Measurements from ENCODE around the gene GPT2.

GPT2 gene

DNA sequence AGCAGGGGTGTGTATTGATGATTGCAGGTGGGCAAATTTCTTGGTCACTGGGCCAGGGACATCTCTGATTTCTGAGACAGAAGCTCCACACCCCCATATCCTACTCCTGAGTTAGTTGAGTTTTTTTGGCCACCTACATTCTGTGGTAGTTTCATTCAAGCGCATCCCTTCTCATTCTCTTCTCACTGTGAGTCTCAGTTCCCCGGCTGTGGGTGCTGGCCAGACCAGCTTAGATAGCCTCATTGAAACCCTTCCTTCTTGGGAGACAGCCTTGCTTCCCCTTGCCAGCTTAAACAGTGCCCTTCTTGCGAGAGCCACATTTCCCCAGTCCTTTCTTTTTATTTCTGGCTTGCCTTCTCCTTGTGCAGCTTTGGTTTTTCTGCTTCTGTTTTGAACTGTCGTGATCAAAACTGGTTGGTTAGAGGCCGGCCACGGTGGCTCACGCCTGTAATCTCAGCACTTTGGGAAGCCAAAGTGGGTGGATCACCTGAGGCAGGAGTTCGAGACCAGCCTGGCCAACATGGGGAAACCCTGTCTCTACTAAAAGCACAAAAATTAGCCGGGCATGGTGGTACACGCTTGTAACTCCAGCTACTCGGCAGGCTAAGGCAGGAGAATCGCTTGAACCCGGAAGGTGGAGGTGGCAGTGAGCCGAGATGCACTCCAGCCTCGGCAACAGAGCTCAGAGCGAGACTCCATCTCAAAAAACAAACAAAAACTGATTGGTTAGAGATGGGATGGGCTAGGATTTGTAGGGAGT, 2.8 kb downstream of the GPT2 start:
- peaks cover 0 to 2% of the 10 kb centered on the region in 2 donors for H3K27me3 ChIP-seq (ENCODE audit: control insufficient read depth in 1 of 2, insufficient read depth in 2 of 2, low read length in 2 of 2)
- no peak overlapping the region for H3K4me3 ChIP-seq (ENCODE audit: low read length in 2 of 2)
- H3K9me3 ChIP-seq (ENCODE audit: control insufficient read depth in 2 of 2, low read length in 2 of 2): no peaks in the 10 kb centered on the region
- no peak overlapping the region for H3K9ac ChIP-seq (ENCODE audit: low read length in 2 of 2)
- H3K27ac ChIP-seq (ENCODE audit: low read length): no peak overlapping the region
- peaks cover 12% of the 10 kb centered on the region for H3K4me1 ChIP-seq (ENCODE audit: control insufficient read depth, insufficient read depth, low read length)
- H3K36me3 ChIP-seq (ENCODE audit: control insufficient read depth in 2 of 2, insufficient read depth in 2 of 2, low read length in 2 of 2): peaks cover 0 to 3% of the 10 kb centered on the region in 2 donors

DNA sequence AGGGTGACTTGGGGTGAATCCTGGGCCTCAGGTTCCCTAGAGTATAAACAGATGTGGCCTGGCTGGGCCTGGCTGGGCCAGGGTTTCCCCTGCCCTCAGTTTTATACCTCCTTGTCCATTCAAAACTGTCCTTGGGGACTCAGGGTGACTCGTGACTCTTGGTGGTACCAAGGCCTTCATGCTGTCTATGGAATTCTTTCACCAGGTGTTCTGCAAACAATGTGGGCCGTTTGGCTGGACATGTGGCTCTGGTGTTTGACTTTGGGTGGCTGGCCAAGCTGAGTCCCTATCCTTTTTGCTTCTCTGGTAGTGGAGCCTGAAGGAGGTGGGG, 3.3 kb downstream of the GPT2 start:
- peaks cover 12% of the 10 kb centered on the region for H3K4me1 ChIP-seq (ENCODE audit: control insufficient read depth, insufficient read depth, low read length)
- H3K36me3 ChIP-seq (ENCODE audit: control insufficient read depth in 2 of 2, insufficient read depth in 2 of 2, low read length in 2 of 2): peaks cover 0 to 3% of the 10 kb centered on the region in 2 donors
- no peak overlapping the region for H3K9ac ChIP-seq (ENCODE audit: low read length in 2 of 2)
- no peak overlapping the region for H3K4me3 ChIP-seq (ENCODE audit: low read length in 2 of 2)
- no peaks in the 10 kb centered on the region for H3K27me3 ChIP-seq (ENCODE audit: control insufficient read depth in 1 of 2, insufficient read depth in 2 of 2, low read length in 2 of 2)
- no peak overlapping the region for H3K27ac ChIP-seq (ENCODE audit: low read length)
- no peaks in the 10 kb centered on the region for H3K9me3 ChIP-seq (ENCODE audit: control insufficient read depth in 2 of 2, low read length in 2 of 2)

DNA sequence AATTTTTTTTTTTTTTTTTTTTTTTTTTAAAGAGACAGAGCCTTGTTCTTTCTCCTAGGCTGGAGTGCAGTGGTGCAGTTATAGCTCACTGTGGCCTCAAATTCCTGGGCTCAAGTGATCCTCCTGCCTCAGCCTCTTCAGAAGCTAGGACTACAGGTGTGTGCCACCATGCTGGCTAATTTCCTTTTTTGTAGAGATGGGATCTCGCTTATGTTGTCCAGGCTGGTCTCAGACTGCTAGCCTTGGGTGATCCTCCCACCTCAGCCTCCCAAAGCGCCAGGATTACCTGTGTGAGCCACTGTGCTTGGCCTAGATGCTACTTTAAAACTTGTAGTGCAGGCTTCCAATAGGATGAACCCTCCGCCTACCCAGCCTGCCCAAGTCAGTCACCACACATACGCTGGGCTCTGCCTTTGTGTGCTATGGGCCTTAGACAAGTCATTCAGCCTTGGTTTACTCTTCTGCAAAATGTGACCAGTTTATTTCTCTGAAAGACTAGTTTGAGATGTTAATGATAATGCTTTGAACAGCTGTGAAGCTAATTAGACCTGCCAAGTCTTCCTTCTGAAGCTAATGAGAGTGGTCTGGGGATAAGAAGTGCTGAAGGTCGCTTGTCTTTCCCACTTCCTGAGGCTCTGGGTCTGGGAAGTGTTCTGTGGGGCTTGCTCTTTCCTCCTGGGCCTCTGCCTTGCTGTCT, 5.2 kb downstream of the GPT2 start:
- Histone ChIP-seq H3K27me3 (ENCODE audit: control insufficient read depth in 1 of 2, insufficient read depth in 2 of 2, low read length in 2 of 2) (no peaks in the 10 kb centered on the region), H3K27ac (ENCODE audit: low read length) (no peak overlapping the region), H3K4me1 (ENCODE audit: control insufficient read depth, insufficient read depth, low read length) (peaks cover 14% of the 10 kb centered on the region), H3K4me3 (ENCODE audit: low read length in 2 of 2) (no peak overlapping the region), H3K36me3 (ENCODE audit: control insufficient read depth in 2 of 2, insufficient read depth in 2 of 2, low read length in 2 of 2) (peaks cover 0 to 3% of the 10 kb centered on the region in 2 donors), H3K9ac (ENCODE audit: low read length in 2 of 2) (no peak overlapping the region), H3K9me3 (ENCODE audit: control insufficient read depth in 2 of 2, low read length in 2 of 2) (no peaks in the 10 kb centered on the region)

DNA sequence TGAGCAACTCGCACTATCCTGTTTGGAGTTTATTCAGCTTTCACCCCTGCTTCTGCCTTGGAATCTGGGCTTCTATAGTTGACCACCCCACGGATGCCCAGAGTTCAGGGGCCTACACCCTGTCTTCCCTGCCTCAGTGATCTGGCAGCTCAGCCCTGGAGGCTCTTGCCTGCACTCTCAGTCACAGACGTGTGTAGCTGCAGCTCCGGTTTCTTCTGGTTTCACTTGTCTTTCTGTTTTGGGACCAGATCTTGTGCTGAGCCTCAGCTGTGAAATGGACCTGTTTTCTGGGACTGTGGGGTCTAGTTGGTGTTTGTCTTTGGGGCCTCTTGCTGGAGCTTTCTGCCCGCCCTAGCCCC, 5.8 kb downstream of the GPT2 start:
- Histone ChIP-seq H3K27me3 (ENCODE audit: control insufficient read depth in 1 of 2, insufficient read depth in 2 of 2, low read length in 2 of 2) (no peaks in the 10 kb centered on the region), H3K36me3 (ENCODE audit: control insufficient read depth in 2 of 2, insufficient read depth in 2 of 2, low read length in 2 of 2) (peaks cover 0 to 3% of the 10 kb centered on the region in 2 donors), H3K27ac (ENCODE audit: low read length) (no peak overlapping the region), H3K4me3 (ENCODE audit: low read length in 2 of 2) (no peak overlapping the region), H3K4me1 (ENCODE audit: control insufficient read depth, insufficient read depth, low read length) (peaks cover 13% of the 10 kb centered on the region), H3K9me3 (ENCODE audit: control insufficient read depth in 2 of 2, low read length in 2 of 2) (no peaks in the 10 kb centered on the region), H3K9ac (ENCODE audit: low read length in 2 of 2) (no peak overlapping the region)

DNA sequence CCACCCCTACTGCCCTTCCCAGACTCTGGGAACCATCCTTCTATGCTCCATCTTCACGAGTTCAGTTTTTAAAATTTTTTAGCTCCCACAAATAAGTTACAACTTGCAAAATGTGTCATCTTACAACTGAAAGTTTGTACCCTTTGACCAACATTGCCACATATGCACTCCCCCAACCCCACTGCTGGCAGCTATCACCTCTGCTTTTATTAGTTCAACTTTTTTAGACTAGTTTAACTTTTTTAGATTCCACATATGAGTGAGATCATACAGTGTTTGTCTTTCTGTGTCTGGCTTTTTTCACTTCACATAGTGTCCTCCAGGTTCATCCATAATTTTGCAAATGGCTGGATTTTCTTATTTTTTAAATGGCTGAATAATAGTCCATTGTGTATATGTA, 7.7 kb downstream of the GPT2 start:
- Histone ChIP-seq H3K27ac (ENCODE audit: low read length) (no peak overlapping the region), H3K36me3 (ENCODE audit: control insufficient read depth in 2 of 2, insufficient read depth in 2 of 2, low read length in 2 of 2) (peaks cover 0 to 3% of the 10 kb centered on the region in 2 donors), H3K9ac (ENCODE audit: low read length in 2 of 2) (no peak overlapping the region), H3K4me3 (ENCODE audit: low read length in 2 of 2) (no peak overlapping the region), H3K9me3 (ENCODE audit: control insufficient read depth in 2 of 2, low read length in 2 of 2) (no peaks in the 10 kb centered on the region), H3K4me1 (ENCODE audit: control insufficient read depth, insufficient read depth, low read length) (peaks cover 14% of the 10 kb centered on the region), H3K27me3 (ENCODE audit: control insufficient read depth in 1 of 2, insufficient read depth in 2 of 2, low read length in 2 of 2) (no peaks in the 10 kb centered on the region)

DNA sequence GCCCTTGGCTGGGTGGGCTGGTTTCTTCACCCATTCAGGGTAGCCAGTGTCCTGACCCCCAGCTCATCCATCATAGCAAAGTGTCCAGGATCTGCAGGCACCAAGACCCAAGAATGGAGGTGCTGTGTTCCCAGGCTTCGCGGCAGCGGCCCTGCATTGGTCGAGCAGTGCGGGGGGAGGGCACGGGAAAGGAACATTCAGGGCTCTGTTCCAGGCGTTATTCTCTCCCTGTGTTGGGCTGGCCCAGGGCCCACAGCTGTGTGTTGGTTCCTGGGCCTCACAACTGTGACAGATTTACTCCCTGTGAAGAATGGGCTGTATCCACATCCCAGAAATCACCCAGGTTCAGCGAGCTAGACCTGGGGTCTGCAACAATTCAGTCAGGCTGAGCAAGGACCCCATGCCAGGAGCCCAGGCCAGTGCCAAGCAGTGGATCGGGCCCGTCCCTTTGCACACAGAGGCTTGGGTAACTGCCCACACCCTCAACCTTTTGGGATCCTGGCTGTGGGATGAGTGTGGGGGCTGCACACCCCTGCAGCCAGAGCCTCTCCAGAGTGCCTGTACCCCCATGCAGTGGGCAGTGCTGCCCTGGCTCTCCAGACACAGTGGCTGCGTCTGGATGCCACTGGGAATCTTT, 10.0 kb downstream of the GPT2 start:
- Histone ChIP-seq H3K4me1 (ENCODE audit: control insufficient read depth, insufficient read depth, low read length) (peaks cover 14% of the 10 kb centered on the region), H3K4me3 (ENCODE audit: low read length in 2 of 2) (no peak overlapping the region), H3K9ac (ENCODE audit: low read length in 2 of 2) (no peak overlapping the region), H3K27ac (ENCODE audit: low read length) (no peak overlapping the region), H3K36me3 (ENCODE audit: control insufficient read depth in 2 of 2, insufficient read depth in 2 of 2, low read length in 2 of 2) (peaks cover 0 to 3% of the 10 kb centered on the region in 2 donors), H3K27me3 (ENCODE audit: control insufficient read depth in 1 of 2, insufficient read depth in 2 of 2, low read length in 2 of 2) (no peaks in the 10 kb centered on the region), H3K9me3 (ENCODE audit: control insufficient read depth in 2 of 2, low read length in 2 of 2) (no peaks in the 10 kb centered on the region)

DNA sequence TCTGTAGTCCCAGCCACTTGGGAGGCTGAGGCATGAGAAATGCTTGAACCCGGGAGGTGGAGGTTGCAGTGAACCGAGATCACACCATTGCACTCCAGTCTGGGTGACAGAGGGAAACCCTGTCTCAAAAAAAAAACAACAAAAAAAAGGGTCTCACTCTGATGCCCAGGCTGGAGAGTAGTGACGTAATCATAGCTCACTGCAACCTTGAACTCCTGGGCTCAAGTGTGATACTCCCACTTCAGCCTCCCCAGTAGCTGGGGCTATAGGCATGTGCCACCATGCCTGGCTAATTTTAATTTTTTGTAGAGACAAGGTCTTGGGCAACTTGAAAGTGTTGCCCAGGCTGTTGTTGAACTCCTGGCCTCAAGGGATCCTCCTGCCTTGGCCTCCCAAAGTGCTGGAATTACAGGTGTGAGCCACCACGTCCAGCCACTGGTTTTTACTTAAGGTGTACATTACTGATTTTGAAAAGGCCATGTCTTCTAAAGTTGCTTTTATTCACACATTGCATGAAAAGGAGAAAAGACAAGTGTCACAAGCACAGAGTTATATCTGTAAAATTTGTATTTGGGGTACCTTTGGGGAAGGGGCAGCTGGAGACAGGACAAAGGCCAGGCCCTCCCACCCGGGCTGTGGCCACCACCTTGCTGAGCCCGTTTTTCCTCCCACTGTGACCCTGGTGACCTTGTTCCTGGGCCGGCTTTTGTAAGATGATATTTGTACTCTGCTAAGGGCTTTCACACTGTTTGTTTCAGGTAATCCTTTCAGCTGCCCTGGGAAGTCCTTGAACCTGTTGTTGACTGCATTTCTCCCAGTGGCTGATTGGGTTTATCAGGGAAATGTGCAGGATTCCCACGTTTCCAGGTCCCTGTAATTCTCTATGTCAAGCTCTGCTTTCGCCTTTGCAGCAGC, 11.5 kb downstream of the GPT2 start:
- no peak overlapping the region for H3K27ac ChIP-seq (ENCODE audit: low read length)
- no peak overlapping the region for H3K9ac ChIP-seq (ENCODE audit: low read length in 2 of 2)
- peaks cover 14% of the 10 kb centered on the region for H3K4me1 ChIP-seq (ENCODE audit: control insufficient read depth, insufficient read depth, low read length)
- no peaks in the 10 kb centered on the region for H3K27me3 ChIP-seq (ENCODE audit: control insufficient read depth in 1 of 2, insufficient read depth in 2 of 2, low read length in 2 of 2)
- H3K4me3 ChIP-seq (ENCODE audit: low read length in 2 of 2): no peak overlapping the region
- no peaks in the 10 kb centered on the region for H3K9me3 ChIP-seq (ENCODE audit: control insufficient read depth in 2 of 2, low read length in 2 of 2)
- H3K36me3 ChIP-seq (ENCODE audit: control insufficient read depth in 2 of 2, insufficient read depth in 2 of 2, low read length in 2 of 2): no peaks in the 10 kb centered on the region

DNA sequence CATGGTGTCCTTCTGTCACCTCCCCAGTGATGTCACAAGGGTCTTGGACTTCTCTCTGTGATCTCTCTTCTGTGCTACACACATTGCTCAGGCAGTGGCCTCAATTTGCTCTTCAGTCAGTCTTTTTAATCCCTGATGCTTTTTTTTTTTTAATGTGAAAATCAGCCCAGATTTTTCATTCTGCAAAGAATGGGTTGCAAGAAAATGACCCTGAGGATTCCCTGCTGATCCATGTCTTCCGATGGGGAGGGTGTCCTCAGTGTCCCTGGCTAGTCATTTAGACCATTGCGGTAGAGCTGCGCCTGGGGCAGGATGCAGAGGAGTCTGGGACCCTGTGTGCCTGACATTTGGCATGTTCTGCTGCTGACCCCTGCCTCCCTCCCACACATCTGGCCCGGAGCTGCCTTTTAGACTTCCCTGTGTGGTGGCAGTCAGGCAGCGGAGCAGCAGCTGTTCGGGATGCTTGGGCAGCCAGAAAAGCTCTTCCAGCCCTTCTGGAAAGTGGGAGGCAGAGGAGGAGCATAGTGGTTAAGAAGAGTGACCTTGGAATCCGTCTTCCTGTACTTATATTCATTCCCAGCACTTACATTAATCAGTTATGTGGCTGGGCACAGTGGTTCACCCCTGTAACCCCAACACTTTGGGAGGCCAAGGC, 12.3 kb downstream of the GPT2 start:
- peaks cover 14% of the 10 kb centered on the region for H3K4me1 ChIP-seq (ENCODE audit: control insufficient read depth, insufficient read depth, low read length)
- no peak overlapping the region for H3K27ac ChIP-seq (ENCODE audit: low read length)
- no peak overlapping the region for H3K4me3 ChIP-seq (ENCODE audit: low read length in 2 of 2)
- no peaks in the 10 kb centered on the region for H3K9me3 ChIP-seq (ENCODE audit: control insufficient read depth in 2 of 2, low read length in 2 of 2)
- H3K27me3 ChIP-seq (ENCODE audit: control insufficient read depth in 1 of 2, insufficient read depth in 2 of 2, low read length in 2 of 2): no peaks in the 10 kb centered on the region
- peaks cover 0 to 2% of the 10 kb centered on the region in 2 donors for H3K36me3 ChIP-seq (ENCODE audit: control insufficient read depth in 2 of 2, insufficient read depth in 2 of 2, low read length in 2 of 2)
- no peak overlapping the region for H3K9ac ChIP-seq (ENCODE audit: low read length in 2 of 2)

DNA sequence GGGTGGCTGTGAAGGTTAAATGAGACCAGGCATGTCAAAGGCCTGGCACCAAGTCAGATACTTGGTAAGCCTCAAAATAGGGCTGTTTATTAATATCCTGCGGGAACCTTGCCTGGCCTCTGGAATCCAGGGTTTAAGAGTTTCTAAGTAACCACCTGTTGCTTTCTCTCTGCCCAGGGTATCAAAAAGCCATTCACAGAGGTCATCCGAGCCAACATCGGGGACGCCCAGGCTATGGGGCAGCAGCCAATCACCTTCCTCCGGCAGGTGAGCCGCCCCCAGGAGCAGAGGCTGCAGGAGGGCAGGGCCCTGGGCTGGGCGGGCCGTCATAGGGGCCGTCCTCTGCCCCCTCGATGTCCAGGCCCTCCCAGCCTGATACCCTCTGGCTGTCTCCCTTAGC, 13.3 kb downstream of the GPT2 start:
- Histone ChIP-seq H3K4me3 (ENCODE audit: low read length in 2 of 2) (no peak overlapping the region), H3K9ac (ENCODE audit: low read length in 2 of 2) (no peak overlapping the region), H3K27me3 (ENCODE audit: control insufficient read depth in 1 of 2, insufficient read depth in 2 of 2, low read length in 2 of 2) (no peaks in the 10 kb centered on the region), H3K27ac (ENCODE audit: low read length) (no peak overlapping the region), H3K36me3 (ENCODE audit: control insufficient read depth in 2 of 2, insufficient read depth in 2 of 2, low read length in 2 of 2) (peaks cover 0 to 2% of the 10 kb centered on the region in 2 donors), H3K9me3 (ENCODE audit: control insufficient read depth in 2 of 2, low read length in 2 of 2) (no peaks in the 10 kb centered on the region), H3K4me1 (ENCODE audit: control insufficient read depth, insufficient read depth, low read length) (peaks cover 14% of the 10 kb centered on the region)

DNA sequence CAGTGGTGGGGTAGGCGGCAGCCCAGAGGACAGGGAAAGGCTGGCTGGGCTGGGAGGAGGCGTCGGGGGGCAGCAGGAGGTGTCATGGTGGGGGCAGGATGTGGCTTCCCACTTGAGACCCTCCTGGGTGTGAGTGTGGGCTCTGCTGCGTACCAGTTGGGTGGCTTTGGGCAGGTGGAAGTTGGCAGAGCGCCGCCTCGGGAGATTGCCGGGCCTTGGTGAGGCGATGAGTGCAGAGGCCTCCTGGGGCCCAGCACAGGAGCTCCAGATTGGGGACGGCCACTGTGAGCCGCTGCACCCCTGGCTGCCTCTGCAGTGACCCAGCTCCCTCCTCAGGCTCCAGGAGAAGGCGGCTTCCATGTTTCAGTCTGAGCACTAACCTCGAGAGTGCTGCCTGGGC, 13.8 kb downstream of the GPT2 start:
- Histone ChIP-seq H3K9me3 (ENCODE audit: control insufficient read depth in 2 of 2, low read length in 2 of 2) (no peaks in the 10 kb centered on the region), H3K27me3 (ENCODE audit: control insufficient read depth in 1 of 2, insufficient read depth in 2 of 2, low read length in 2 of 2) (no peaks in the 10 kb centered on the region), H3K27ac (ENCODE audit: low read length) (no peak overlapping the region), H3K9ac (ENCODE audit: low read length in 2 of 2) (no peak overlapping the region), H3K4me1 (ENCODE audit: control insufficient read depth, insufficient read depth, low read length) (peaks cover 14% of the 10 kb centered on the region), H3K36me3 (ENCODE audit: control insufficient read depth in 2 of 2, insufficient read depth in 2 of 2, low read length in 2 of 2) (peaks cover 0 to 2% of the 10 kb centered on the region in 2 donors), H3K4me3 (ENCODE audit: low read length in 2 of 2) (no peak overlapping the region)
